Measurements from ENCODE around the gene THYN1. TPM values are rescaled to one million over a fixed set of nuclear protein-coding genes. Genes with fewer than 3 reads are reported as not detected.

The THYN1 gene
- total RNA-seq, 1 experiment from 2014 or later: 97.0 TPM

DNA sequence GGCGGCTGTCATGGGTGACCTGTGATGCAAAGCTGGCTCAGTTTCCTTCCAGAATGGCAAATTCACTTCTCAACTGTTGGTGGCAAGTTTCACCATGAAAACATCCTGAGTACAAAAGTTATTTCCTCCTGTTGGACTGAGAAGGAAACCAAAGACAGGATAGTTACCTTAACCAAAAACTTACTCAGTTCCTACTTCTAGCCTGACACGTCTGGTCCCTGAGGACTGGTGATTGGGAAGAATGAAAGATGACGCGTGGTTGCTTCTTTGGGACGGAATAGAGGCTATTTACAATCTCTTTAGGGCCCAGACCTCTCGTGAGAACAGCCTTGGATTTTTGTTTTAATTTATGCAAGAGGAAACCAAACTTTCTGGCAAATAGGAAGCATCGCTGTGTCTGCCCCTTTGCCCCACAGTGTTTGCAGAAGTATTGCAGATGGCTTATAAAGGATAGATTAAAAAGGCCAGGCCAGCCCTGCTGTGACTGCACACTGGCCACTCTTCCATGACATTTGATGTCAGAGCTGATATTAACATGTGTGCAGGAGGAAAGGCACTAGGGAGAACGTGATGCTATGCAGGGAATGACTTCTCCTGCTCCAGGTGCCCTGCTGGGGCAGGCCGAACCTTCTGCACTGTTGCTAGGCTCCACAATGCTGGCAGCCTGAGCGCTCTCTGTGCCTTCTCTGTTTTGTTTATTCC, 21.0 kb downstream of the THYN1 start:
- Histone ChIP-seq H2BK15ac (ENCODE audit: low read depth, low read length) (no peak overlapping the region), H3K27ac (ENCODE audit: insufficient read length, low read depth, low read length) (no peak overlapping the region), H3K9ac (ENCODE audit: extremely low read depth, insufficient read length, low read length) (no peak overlapping the region), H3K9me3 (ENCODE audit: control insufficient read depth, low read depth, low read length) (no peaks in the 10 kb centered on the region), H4K5ac (ENCODE audit: insufficient read length, low read depth, low read length) (no peak overlapping the region), H3T11ph (ENCODE audit: low read length) (no peak overlapping the region), H3K4me2 (ENCODE audit: insufficient read depth, insufficient read length, low read length) (no peak overlapping the region), H3K14ac (ENCODE audit: insufficient read depth, low read length) (no peak overlapping the region), H2AK5ac (ENCODE audit: insufficient read length, low read length) (no peak overlapping the region), H3K79me1 (ENCODE audit: insufficient read depth, low read depth, low read length, poor library complexity, severe bottlenecking) (no peaks in the 10 kb centered on the region), H4K91ac (ENCODE audit: insufficient read length, low read depth, low read length) (no peak overlapping the region), H2BK12ac (ENCODE audit: insufficient read length, low read depth, low read length) (no peak overlapping the region), H2BK20ac (ENCODE audit: low read depth, low read length, poor library complexity, severe bottlenecking) (no peak overlapping the region), H3K18ac (ENCODE audit: insufficient read length, low read depth, low read length) (no peak overlapping the region), H3K56ac (ENCODE audit: insufficient read length, low read depth, low read length) (no peak overlapping the region), H4K20me1 (ENCODE audit: control insufficient read depth, insufficient read depth, insufficient read length) (no peaks in the 10 kb centered on the region), H2BK120ac (ENCODE audit: low read depth, low read length, poor library complexity, severe bottlenecking) (no peak overlapping the region), H2AFZ (ENCODE audit: low read length) (no peak overlapping the region), H3K27me3 (ENCODE audit: insufficient read depth, low read length) (no peaks in the 10 kb centered on the region), H3K23me2 (ENCODE audit: insufficient read length, low read depth, low read length, poor library complexity, severe bottlenecking) (no peaks in the 10 kb centered on the region), H4K8ac (replicated peaks; ENCODE audit: insufficient read length, low read depth, low read length) (no peak overlapping the region), H3K4me1 (ENCODE audit: insufficient read depth, low read length) (no peaks in the 10 kb centered on the region), H3K4ac (ENCODE audit: low read depth, low read length) (no peak overlapping the region), H3K23ac (ENCODE audit: insufficient read length, low read depth, low read length) (no peak overlapping the region), H3K79me2 (ENCODE audit: insufficient read depth, low read length) (no peaks in the 10 kb centered on the region), H2BK5ac (ENCODE audit: insufficient read length, low read length) (no peak overlapping the region)
- Mint-ChIP-seq H3K27ac (peak overlapping the region in 1 of 3 experiments; percentile 26; a peak in 1 of 7 replicates), H3K27me3 (ENCODE audit: low read depth) (no peaks in the 10 kb centered on the region; the same call in 1 of the 2 replicates), H3K4me1 (peaks cover 5 to 7% of the 10 kb centered on the region in 2 experiments; a peak in 3 of 4 replicates), H3K4me3 (no peak overlapping the region), H3K9me3 (no peaks in the 10 kb centered on the region), H3K36me3 (ENCODE audit: insufficient read depth in 1 of 3, low read depth in 3 of 3) (peaks cover 0 to 5% (median 0%) of the 10 kb centered on the region in 3 experiments; a peak in 3 of 7 replicates)
- no CpG with 5 or more reads among the region's 10 CpGs for WGBS (ENCODE audit: extremely low coverage, insufficient read length, low lambda C conversion rate)
- DNase-seq: peak; percentile 10
- TF ChIP-seq, protein P1, sequence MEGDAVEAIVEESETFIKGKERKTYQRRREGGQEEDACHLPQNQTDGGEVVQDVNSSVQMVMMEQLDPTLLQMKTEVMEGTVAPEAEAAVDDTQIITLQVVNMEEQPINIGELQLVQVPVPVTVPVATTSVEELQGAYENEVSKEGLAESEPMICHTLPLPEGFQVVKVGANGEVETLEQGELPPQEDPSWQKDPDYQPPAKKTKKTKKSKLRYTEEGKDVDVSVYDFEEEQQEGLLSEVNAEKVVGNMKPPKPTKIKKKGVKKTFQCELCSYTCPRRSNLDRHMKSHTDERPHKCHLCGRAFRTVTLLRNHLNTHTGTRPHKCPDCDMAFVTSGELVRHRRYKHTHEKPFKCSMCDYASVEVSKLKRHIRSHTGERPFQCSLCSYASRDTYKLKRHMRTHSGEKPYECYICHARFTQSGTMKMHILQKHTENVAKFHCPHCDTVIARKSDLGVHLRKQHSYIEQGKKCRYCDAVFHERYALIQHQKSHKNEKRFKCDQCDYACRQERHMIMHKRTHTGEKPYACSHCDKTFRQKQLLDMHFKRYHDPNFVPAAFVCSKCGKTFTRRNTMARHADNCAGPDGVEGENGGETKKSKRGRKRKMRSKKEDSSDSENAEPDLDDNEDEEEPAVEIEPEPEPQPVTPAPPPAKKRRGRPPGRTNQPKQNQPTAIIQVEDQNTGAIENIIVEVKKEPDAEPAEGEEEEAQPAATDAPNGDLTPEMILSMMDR (conservative IDR thresholded peaks at IDR 0.05): no peak

All from H9 (cell line).